ENCODE results near the gene STK32B.

DNA sequence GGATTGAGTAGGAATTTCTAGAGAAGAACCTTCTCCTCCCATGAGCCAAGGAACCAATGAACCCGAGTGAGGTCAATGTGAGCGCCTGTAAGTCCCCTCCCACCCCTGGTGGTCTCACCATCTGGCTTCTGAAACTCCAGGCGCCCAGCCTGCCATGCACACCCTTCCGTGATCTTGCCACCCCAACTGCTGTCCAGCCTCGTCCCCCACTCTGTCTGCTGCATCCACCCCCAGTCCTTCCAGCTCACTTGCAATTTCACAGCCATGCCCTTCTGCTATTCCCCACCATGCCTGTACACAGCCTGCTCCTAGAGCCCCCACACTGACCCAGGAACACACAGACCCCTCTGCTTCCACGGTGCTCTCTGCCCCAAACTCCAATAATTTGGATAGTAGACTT lies 323.7 kb downstream of the STK32B start:
- no peak for TF ChIP-seq SP1 (IDR thresholded peaks at IDR 0.05)
- no peak for TF ChIP-seq RXRA (IDR thresholded peaks at IDR 0.05)
- TF ChIP-seq, protein P1, sequence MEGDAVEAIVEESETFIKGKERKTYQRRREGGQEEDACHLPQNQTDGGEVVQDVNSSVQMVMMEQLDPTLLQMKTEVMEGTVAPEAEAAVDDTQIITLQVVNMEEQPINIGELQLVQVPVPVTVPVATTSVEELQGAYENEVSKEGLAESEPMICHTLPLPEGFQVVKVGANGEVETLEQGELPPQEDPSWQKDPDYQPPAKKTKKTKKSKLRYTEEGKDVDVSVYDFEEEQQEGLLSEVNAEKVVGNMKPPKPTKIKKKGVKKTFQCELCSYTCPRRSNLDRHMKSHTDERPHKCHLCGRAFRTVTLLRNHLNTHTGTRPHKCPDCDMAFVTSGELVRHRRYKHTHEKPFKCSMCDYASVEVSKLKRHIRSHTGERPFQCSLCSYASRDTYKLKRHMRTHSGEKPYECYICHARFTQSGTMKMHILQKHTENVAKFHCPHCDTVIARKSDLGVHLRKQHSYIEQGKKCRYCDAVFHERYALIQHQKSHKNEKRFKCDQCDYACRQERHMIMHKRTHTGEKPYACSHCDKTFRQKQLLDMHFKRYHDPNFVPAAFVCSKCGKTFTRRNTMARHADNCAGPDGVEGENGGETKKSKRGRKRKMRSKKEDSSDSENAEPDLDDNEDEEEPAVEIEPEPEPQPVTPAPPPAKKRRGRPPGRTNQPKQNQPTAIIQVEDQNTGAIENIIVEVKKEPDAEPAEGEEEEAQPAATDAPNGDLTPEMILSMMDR (IDR thresholded peaks at IDR 0.05; ENCODE audit: low read depth, low read length, missing input control) = no peak
- TF ChIP-seq NR2F2 (IDR thresholded peaks at IDR 0.05) = no peak
- TF ChIP-seq TAF1 (conservative IDR thresholded peaks at IDR 0.05) = no peak
- TF ChIP-seq HNF4A (conservative IDR thresholded peaks at IDR 0.05) = no peak
- TF ChIP-seq REST (IDR thresholded peaks at IDR 0.05) = no peak
- no peak for TF ChIP-seq YY1 (IDR thresholded peaks at IDR 0.05)
- TF ChIP-seq JUND (IDR thresholded peaks at IDR 0.05) = no peak

Measured in liver (tissue), 3 donors.